Calu3 (cell line): ENCODE data around the gene LPIN1. TPM values are rescaled to one million over a fixed set of nuclear protein-coding genes. Genes with fewer than 3 reads are reported as not detected.

Experiments
- BruUV-seq: library from RNA; stranded (reverse); fragments of 400-500 nt; replicated peaks from 2 replicates; lab custom pipeline; 2021; lab: Mats Ljungman, UMichigan
- CTCF ChIA-PET: fragments of 300-600 bp; sonication (Branson Sonifier 250); formaldehyde crosslinking; loops from one replicate; lab custom pipeline; 2022; ENCODE audit warnings: antibody characterized with exemption; lab: Charles Lee
- DNase-seq: peaks from one replicate; pipeline ENCODE4 v3.0.0; 2022
- H3K27ac Mint-ChIP-seq: one replicate; pipeline ENCODE4 v1.8.0; 2022; ENCODE audit warnings: mixed read lengths; ENCODE audit not compliant: unreplicated experiment
- H3K27me3 Mint-ChIP-seq: one replicate; pipeline ENCODE4 v1.8.0; 2022; ENCODE audit warnings: mixed read lengths; ENCODE audit not compliant: unreplicated experiment
- H3K36me3 Mint-ChIP-seq: one replicate; pipeline ENCODE4 v1.8.0; 2022; ENCODE audit warnings: mild to moderate bottlenecking, moderate library complexity, mixed read lengths; ENCODE audit not compliant: insufficient read depth, unreplicated experiment
- H3K4me1 Mint-ChIP-seq: one replicate; pipeline ENCODE4 v1.8.0; 2022; ENCODE audit warnings: mild to moderate bottlenecking, low read depth, mixed read lengths; ENCODE audit not compliant: unreplicated experiment
- H3K4me3 Mint-ChIP-seq: one replicate; pipeline ENCODE4 v1.8.0; 2022; ENCODE audit warnings: mild to moderate bottlenecking, low read depth, moderate library complexity, mixed read lengths; ENCODE audit not compliant: unreplicated experiment
- H3K9me3 Mint-ChIP-seq: one replicate; pipeline ENCODE4 v1.8.0; 2022; ENCODE audit warnings: low read depth, mixed read lengths; ENCODE audit not compliant: unreplicated experiment
- CTCF ChIP-seq: fragments of 200-600 bp; IDR thresholded peaks from one replicate; pipeline ENCODE4 v1.8.0; 2022; ENCODE audit warnings: antibody characterized with exemption; ENCODE audit not compliant: unreplicated experiment
- intact Hi-C: fragments of 100-400 bp; cut with micrococcal nuclease; formaldehyde crosslinking; loops from one replicate; pipeline ENCODE4 v1.10.0; 2022; ENCODE audit not compliant: unreplicated experiment
- total RNA-seq: library from RNA; stranded (reverse); gene quantifications from 2 replicates; pipeline ENCODE4 v1.2.3, GENCODE V29; 2022

The LPIN1 gene
- total RNA-seq, 1 experiment from 2014 or later: 53.5 TPM

DNA sequence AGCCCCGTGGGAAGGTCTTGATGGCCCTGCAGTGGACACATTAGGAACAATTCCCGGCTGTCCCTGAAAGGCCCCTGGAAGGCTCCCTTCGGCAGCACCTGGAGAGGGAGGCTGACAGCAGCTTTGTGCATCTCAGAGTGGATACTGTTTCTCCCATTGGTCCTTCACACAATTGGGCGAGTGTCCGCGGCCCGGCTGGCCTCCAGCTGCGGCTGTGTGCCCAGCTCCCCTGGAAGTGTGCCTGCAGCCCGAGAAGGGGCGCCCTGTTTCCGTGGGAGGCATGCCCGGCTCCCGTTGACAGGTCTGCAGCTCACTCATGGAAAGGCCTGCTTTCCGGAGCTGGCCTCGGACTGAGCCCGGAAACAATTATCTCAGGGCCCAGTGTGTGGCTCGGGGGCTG, 103.7 kb downstream of the LPIN1 start:
- Mint-ChIP-seq H3K4me3 (no peak overlapping the region), H3K4me1 (no peaks in the 10 kb centered on the region), H3K27me3 (peaks cover 20% of the 10 kb centered on the region), H3K9me3 (peaks cover 5% of the 10 kb centered on the region), H3K36me3 (no peaks in the 10 kb centered on the region), H3K27ac (no peak overlapping the region)
- CTCF ChIA-PET: no interaction called here
- TF ChIP-seq CTCF: no peak
- intact Hi-C loops: no loop called here
- BruUV-seq: no TSS peak
- no peak for DNase-seq

DNA sequence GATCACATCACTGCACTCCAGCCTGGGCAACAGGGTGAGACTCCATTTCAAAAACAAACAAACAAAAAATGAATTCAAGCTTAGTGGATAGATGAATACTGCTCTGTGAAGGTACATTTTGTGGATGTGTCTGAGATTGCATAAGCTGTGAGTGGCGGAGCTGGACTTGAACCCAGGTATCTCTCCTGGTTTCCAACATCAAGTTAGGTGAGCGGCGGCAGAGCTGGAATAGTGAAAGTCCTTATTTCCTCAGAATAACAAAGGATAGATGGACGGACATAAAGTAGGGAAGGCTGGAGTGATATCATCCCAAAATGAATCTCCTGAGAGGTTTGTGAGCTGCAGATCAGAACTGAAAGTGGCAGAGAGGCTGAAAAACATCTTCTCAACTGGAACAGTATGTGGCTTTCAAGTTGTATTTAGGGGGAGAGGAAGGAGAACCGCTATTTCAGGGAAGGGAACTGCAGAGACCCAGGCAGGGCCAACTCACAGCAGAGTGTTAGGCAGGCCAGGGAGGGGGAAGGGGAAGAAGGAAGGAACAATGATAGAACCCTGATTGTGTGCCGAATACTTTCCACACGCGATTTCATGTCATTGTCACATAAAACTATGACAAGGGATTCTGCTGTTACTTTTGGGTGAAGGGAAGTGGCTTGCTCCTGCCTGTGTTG, 106.2 kb downstream of the LPIN1 start:
- intact Hi-C loops: no loop called here
- H3K4me3 Mint-ChIP-seq: no peak overlapping the region
- TF ChIP-seq CTCF: no peak
- H3K36me3 Mint-ChIP-seq: no peaks in the 10 kb centered on the region
- H3K9me3 Mint-ChIP-seq: peaks cover 4% of the 10 kb centered on the region
- CTCF ChIA-PET: no interaction called here
- BruUV-seq: no TSS peak
- peaks cover 43% of the 10 kb centered on the region for H3K27me3 Mint-ChIP-seq
- no peak for DNase-seq
- H3K27ac Mint-ChIP-seq: no peak overlapping the region
- no peaks in the 10 kb centered on the region for H3K4me1 Mint-ChIP-seq

- Mint-ChIP-seq H3K36me3 (no peaks in the 10 kb centered on the region), H3K9me3 (no peaks in the 10 kb centered on the region), H3K27ac (no peak overlapping the region), H3K4me1 (no peaks in the 10 kb centered on the region), H3K4me3 (no peak overlapping the region), H3K27me3 (peaks cover 43% of the 10 kb centered on the region)
- no peak for DNase-seq
- intact Hi-C loops: no loop called here
- CTCF ChIA-PET: no interaction called here
- no TSS peak for BruUV-seq
- no peak for TF ChIP-seq CTCF
These were observed 106.8 kb downstream of the LPIN1 start for GRCh38 chr2:11853197-11853588.

DNA sequence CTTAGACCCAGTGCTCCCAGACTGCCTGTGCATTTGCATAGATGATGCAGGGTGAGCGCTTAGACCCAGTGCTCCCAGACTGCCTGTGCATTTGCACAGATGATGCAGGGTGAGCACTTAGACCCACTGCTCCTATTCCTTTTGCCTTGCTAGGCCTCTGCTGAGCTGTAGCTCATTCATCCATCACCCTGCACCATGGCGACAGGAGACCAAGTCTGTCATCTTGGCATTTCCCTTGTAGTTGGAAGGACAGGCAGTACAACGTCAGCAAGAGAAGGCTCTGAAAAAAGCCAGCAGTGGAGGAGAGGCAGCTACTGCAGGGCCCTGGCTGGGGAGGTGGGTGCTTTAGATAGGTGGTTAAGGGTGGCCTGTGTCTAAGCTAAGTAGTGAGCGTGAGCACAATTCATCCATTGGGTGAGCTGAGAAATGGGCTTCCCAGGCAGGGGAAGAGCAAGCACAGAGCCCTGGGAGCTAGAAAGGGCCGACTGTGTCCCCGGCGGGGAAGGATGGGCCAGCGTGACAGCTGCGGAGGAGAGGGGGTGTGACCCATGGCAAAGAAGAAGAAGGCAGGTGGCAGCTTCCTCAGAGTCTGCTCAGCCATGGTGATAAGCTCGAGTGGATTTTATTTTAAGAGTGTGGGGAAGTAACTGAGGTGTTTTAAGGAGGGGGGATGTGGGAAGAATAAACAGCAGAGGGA, 108.8 kb downstream of the LPIN1 start:
- intact Hi-C loops: no loop called here
- CTCF ChIA-PET: interaction anchor here (0.6 kb wide), 1 partner anchor 402 kb away, joined by 3 read pairs; no protein-coding TSS in a partner anchor
- Mint-ChIP-seq H3K4me3 (no peak overlapping the region), H3K4me1 (no peaks in the 10 kb centered on the region), H3K27ac (no peak overlapping the region), H3K36me3 (no peaks in the 10 kb centered on the region), H3K9me3 (peaks cover 8% of the 10 kb centered on the region), H3K27me3 (peaks cover 29% of the 10 kb centered on the region)
- no peak for DNase-seq
- no peak for TF ChIP-seq CTCF
- no TSS peak for BruUV-seq
